HG03280 (cell line): ENCODE measurements around the gene NUDT17.

Experiments used
- ATAC-seq: cut with Tn5 transposase; IDR thresholded peaks from one replicate; pipeline ENCODE4 v1.9.1; 2021; ENCODE audit warnings: mild to moderate bottlenecking, moderate library complexity; ENCODE audit not compliant: unreplicated experiment

Gene NUDT17

DNA sequence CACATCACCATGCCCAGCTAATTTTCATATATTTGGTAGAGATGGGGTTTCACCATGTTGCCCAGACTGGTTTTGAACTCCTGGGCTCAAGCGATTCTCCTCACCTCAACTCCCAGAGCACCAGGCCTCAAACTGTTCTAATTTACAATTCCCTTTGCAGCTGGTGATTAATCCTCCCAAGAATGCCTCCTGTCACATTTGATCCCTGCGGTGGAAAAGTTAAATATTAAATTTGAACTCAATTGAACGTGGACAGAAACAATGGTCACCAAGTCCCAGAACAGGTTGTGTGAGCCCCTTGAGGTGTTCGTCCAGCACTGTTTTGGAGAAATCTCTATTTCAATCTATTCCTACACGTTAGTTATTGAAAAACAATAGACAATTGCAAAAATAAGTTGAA lies 42.2 kb downstream of the NUDT17 start:
- no peak for ATAC-seq

DNA sequence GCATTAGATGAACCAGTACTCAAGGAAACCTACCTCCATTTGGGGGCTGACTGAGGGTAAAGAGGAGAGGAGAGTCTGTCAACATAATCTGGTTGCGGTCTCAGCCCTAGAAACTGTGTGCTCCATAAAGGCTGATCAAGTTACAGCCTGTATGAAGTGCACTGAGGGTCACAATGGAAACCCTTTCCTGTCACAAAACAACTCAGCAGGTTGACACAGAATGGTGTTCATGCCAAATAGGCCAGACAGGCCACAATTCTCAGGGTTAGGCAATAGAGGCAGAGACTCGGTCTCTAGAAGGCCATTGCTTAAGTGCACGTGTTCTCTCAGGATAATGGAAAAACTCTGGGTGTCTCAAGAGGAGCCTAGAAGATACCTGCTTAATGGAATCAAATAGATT lies 44.3 kb downstream of the NUDT17 start:
- ATAC-seq: no peak

DNA sequence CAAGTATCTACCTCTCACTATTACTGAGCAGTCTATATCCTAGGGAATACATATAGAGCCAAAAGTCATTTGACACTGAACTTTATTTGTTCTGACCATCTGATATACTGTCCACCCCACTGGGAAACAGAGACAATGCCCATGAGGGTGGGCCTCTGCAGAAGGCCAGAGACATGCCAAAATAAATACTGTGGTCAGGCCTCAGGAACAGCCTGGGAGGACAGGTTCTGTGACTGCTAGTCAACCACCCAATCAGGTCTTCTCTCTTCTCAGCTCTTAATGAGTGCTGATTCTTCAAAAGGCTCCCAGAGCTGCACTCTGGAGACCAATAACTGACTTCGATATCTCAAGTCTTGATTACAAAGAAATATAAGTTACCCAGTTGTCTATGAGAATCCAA lies 45.7 kb downstream of the NUDT17 start:
- no peak for ATAC-seq

DNA sequence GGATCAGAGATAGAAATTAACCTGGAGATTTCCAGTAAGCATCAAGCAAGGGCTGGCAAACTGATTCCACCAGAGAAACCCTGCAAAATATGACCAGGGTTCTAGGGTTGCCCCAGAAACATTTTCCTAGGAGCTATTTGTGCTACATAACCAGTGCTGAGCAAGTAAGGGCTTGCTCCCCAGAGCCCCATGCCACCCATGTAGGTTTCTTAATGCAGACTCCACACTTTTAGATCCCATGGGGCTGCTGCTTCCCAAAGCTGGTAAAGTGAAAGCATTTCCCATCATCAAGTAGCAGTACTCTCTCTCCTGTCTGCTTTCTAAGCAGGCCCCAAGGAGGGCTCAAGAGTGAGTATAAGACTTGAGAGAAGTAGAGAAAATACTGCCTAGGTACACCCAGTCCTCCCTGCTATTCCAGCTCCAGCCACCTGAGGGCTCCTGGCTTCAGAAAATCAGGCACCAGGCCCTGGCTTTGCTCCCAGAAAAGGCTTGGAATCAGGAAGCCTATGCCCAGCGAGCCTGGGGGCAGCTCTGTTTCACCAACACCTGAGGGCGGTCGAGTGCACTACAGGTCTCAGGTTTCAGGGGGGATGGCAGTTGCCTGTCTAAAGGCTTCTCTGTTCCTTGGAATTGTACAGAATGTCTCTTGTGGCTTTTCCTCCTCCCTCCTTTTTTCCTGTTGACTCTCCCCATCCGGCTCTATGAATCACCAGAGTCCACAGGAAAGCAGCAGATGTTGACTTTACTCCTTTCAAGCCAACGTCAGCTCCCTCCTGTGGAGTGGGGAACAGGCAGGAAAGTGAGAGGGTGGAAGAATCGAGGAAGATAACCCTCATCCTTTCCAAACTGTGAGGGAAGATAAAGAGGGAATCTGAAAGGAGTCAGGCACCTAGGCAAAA lies 46.4 kb downstream of the NUDT17 start:
- no peak for ATAC-seq

DNA sequence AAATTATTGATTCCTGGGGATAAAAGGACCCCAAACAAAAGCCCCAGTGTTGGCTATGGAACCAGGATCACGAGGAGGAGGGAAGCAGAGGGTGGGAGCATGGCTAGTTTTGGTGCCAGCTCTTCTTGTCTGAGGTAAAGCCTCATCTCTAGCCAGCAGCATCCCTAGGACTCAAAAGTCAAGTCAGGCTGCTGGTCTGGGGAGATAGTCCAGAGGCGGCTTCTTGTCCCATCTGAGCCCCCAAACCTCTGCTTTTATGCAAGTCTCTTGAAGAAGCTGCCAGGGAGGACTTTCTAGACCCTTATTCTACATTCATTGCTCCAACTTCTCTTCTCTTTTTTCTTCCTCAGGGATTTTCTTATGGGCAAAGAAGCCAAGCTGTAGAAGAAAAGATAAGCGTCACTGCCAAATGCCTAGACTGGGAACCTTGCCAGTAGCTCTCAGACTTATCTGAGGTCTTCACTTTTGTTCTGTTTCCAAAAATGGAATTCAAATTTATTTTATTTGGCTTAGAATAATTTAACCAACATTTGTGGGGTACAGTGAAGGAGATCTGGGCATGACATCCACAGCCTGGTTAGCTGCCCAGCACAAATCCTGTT lies 47.2 kb downstream of the NUDT17 start:
- no peak for ATAC-seq

DNA sequence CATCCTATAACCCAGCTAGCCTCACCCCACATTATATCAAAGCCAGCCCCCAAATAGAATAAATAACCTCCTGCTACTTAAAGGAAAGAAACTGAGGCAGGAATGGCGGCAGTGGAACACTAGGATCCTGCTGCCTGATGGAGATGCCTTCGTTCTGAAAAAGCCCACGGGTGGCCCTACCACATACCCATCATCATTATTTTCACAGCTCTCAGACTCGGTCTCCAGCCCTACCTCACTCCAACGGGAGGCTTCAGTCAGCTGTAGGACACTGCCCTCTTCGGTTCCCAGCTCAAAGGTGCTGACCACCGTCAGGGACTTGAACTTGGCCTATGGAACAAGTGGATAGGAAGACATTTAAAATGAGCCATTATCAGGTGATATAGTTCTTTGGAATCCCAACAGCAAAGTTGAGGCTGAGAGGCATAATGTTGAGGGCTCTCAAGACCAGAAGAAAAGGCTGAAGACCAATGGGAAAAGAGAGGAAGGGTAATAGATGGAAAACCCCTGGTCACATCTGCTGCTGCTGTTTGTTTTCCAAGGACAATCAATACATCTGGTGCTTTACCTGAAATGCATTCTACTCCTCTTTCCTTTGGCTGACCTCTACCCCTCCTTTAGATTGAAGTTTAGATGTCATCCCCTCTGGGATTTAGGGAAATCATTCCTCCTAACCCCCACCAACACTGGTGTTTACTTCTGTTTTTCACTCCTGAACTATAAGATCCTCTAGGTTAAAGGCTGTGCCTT lies 48.1 kb downstream of the NUDT17 start:
- ATAC-seq: no peak

DNA sequence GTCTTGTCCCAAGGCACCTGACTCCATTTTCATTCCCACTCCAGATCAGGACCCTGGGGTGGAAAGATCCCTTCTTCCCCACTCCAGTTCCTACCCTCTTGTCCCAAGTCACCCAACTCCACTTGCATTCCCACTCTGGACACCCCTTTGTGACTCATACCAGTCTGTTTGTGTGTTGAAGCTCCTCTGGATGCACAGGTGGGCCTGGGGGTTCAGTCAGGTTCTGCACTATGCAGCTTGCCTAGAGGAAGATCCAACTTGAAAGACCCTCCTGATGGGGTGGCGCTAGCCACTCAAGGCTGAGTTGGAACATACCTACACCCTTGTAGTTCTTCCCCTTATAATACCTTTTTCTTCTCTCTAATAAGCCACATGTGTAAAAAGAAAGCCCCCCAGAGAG lies 50.0 kb downstream of the NUDT17 start:
- ATAC-seq: no peak

DNA sequence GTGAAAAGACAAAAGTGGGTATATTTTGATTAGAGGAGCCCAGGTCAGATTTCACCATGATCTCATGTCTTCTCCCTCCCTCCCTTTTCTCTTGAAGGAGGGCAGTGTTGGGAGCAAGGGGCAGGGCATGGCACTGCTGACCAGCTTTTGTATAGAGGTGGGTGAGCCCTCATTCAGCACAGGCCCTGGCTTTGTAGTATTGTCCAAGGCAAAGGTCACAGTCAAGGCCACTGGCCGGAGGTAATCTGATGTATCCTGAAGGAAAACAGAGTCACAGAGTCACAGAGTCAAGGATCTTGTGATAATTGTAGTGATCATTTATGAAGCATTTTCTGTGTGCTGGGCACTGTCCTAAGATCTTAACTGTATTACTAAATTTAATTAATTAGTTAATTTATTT lies 52.5 kb downstream of the NUDT17 start:
- no peak for ATAC-seq
